GM06990 (cell line): ENCODE data around the gene DCXR.

Source experiments
- DNase-seq: peaks from one replicate; pipeline ENCODE4 v3.0.0-alpha.2; 2011; ENCODE audit not compliant: insufficient read length; ENCODE audit errors: extremely low read depth
- H3K27me3 ChIP-seq: replicated peaks from 2 replicates; pipeline ENCODE4 v1.6.0; 2011; ENCODE audit warnings: low read length; ENCODE audit not compliant: control insufficient read depth, insufficient read depth
- H3K36me3 ChIP-seq: 2 replicates; pipeline ENCODE4 v1.5.1; 2011; ENCODE audit warnings: low read length; ENCODE audit not compliant: control insufficient read depth, insufficient read depth
- H3K4me3 ChIP-seq: replicated peaks from 2 replicates; pipeline ENCODE4 v1.5.1; 2011; ENCODE audit warnings: low read depth, mild to moderate bottlenecking, control low read depth, low read length
- TF ChIP-seq, protein P1 (sequence below): IDR thresholded peaks from 2 replicates; pipeline ENCODE4 v1.5.1; 2011; ENCODE audit warnings: low read length, control low read depth, mild to moderate bottlenecking, inconsistent platforms; ENCODE audit not compliant: insufficient read depth, poor library complexity, severe bottlenecking

Gene DCXR

DNA sequence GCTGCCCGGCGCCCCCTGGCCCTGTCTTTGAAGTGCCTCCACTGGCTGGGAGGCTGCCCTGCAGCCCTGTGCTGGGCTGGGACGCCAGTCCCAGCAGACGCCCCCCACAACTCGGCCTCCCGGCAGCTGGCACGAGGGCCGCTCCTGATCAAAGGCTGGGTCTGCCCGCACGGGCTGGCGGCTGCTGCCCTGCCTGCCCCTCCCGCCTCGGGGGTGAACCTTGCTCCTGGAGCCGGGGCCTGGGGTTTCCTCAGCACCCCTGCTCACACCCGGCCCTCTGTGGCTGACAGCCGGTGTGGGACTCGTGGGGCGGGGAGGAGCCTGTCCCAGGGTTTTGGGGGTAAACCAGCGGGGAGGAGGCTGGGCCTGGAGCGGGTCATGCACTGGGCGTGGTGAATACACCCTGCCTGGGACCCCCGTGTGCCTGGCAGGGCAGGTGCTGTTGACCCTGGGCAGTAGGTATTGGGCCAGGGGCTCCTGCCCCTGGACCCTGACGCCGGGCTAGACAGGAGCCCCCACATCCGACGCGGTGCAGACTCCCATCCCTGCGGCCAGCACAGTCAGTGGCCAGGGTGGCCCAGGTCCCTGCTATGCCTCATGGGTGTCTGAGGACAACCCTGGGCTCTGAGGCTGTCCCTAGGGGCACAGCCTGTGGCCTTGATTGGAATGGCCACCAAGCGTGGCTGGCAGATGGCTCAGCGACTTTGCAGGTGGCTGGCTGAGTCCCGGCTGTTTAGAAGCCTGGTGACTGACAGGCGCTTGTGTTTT lies 36.5 kb downstream of the DCXR start:
- no peak overlapping the region for H3K4me3 ChIP-seq
- no peak for DNase-seq
- TF ChIP-seq, protein P1, sequence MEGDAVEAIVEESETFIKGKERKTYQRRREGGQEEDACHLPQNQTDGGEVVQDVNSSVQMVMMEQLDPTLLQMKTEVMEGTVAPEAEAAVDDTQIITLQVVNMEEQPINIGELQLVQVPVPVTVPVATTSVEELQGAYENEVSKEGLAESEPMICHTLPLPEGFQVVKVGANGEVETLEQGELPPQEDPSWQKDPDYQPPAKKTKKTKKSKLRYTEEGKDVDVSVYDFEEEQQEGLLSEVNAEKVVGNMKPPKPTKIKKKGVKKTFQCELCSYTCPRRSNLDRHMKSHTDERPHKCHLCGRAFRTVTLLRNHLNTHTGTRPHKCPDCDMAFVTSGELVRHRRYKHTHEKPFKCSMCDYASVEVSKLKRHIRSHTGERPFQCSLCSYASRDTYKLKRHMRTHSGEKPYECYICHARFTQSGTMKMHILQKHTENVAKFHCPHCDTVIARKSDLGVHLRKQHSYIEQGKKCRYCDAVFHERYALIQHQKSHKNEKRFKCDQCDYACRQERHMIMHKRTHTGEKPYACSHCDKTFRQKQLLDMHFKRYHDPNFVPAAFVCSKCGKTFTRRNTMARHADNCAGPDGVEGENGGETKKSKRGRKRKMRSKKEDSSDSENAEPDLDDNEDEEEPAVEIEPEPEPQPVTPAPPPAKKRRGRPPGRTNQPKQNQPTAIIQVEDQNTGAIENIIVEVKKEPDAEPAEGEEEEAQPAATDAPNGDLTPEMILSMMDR: no peak
- H3K27me3 ChIP-seq: no peaks in the 10 kb centered on the region
- no peaks in the 10 kb centered on the region; the same call in none of the 2 replicates for H3K36me3 ChIP-seq

DNA sequence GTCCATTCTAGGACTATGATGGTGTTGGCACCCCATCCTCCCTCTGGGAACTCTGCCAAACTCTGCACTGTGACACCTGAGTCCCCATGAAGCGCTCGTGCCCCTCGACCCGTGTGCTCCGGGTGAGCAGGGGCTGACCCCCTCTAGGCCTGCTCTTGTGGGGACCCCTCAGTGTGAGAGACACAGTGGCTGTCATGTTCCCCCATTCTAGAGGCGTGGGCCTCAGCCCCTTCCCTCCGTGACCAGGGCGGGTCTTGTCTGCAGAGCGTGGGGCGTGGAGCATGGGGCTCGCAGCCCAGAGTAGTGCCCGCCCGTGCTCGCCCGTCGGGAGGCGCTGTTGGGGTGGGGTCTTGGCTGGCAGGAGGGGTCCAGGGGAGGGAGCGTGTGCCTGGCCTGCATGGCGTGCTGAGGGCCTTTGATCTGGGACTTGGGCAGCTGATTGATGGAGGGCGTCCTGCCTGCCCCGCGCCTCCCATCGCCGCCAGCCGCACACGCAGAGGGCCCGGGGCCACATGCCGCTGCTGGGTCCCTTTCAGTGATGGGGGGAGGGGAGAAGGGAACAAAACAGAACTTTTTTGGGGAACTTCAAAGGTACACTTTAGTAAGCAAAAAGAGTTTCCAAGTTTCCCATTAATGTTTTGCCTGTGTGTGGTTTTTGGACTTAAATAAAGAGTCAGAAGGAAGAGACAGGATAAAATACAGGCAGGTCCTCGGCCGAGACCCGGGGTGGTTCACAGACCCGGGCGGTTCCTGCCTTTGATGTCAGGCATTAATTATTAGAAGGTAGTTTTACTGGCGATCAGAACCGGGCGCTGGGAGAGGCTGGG lies 37.3 kb downstream of the DCXR start:
- Histone ChIP-seq H3K27me3 (no peaks in the 10 kb centered on the region), H3K36me3 (peaks cover 5% of the 10 kb centered on the region), H3K4me3 (no peak overlapping the region)
- TF ChIP-seq, protein P1: no peak
- DNase-seq: no peak

DNA sequence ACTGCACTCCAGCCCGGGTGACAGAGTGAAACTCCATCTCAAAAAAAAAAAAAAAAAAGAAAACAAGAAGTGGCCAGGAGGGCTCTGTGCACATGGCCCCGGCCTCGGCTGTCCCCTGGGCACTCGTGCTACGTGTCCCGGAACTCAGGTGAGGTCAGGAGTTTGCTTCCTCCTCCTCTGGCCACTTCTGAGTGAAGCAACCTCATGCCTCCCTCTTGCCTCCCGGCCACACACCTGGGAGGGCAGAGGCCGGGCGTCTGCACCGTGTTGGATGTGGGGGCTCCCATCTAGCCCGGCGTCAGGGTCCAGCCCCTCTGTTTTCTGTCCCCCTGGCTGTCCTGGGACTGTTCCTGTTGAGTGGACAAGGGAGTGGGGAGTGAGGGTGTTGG lies 37.9 kb downstream of the DCXR start:
- H3K4me3 ChIP-seq: no peak overlapping the region
- no peaks in the 10 kb centered on the region for H3K27me3 ChIP-seq
- H3K36me3 ChIP-seq: peaks cover 5% of the 10 kb centered on the region
- no peak for DNase-seq
- TF ChIP-seq, protein P1: no peak

DNA sequence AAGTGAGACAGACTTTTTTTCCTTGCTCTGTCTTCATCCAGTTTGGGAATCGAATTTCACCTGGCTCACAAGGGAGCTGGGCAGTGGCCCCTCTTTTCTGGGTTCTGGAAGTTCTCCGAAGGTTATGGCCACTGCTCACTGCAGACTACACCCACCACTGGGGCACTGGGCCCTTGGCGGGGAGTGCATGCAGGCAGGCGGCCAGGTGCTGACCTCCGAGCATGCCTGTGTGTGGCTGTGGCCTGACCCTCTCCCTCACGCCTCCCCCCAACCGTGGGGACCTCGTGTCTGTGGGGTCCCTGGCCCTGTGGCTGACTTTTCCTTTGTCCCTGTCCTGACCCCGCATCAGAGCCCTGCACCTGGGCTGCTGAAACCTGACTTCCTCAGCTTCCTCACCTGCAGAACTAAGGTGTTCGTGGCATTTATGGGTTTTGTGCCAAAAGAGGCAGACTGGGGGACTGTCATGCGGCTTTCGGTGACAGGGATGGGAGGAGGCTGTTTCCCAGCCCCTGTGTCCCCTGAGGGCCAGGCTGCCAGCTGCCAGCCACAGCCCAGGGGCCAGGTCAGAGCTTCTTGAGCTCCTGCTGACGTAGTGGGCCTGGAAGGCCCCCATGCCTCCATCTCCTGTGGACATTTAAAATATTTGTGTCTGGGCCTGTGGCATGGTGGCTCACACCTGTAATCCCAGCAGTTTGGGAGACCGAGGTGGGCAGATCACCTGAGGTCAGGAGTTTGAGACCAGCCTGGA lies 38.6 kb downstream of the DCXR start:
- TF ChIP-seq, protein P1: no peak
- DNase-seq: no peak
- no peak overlapping the region for H3K4me3 ChIP-seq
- H3K27me3 ChIP-seq: no peaks in the 10 kb centered on the region
- peaks cover 5% of the 10 kb centered on the region for H3K36me3 ChIP-seq

DNA sequence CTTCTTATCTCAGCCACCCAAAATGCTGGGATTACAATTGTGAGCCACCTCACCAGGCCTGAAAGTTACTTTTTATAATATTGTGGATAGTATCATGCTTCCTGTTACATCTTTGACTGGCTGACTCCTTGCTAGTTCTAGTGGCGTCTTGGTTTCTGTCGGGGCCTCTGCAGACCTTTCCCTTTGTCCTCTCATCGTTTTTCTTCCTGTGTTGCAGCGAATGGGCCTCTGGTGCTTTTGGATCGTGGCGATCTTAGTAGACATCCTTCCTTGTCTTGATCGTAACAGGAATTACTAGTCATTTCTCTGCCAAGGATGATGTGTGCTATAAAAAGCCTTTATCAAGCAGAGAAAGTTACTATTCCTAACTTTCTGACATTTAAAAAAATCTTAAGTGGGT lies 39.3 kb downstream of the DCXR start:
- Histone ChIP-seq H3K4me3 (no peak overlapping the region), H3K36me3 (peaks cover 5% of the 10 kb centered on the region), H3K27me3 (no peaks in the 10 kb centered on the region)
- no peak for DNase-seq
- TF ChIP-seq, protein P1: no peak
